Measurements from ENCODE around the gene RPS6KA5.
"Not testable (repeated sequence)": the region's sequence is repeated elsewhere in the genome, so short reads cannot be mapped to it uniquely, and the experiment has no call there.

Gene RPS6KA5

DNA sequence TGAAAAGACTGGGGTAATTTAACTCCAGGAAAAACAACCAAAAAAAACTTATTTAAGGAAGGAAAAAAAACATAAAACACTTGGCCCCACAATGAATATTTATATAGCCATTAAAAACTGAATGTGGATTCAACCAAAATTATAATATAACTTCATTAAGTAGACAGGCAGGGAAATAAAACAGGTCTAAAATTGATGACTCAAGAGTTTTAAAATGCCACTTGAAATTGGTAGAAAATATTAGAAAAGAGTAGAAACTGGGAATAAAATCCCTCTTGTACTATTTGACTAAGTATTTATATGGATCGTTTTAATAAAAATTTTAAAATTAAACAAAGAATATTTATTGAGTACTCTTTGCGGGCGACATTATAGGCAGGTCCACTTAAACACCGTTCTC is 28.8 kb downstream of the RPS6KA5 start:
- Mint-ChIP-seq H3K27me3 (ENCODE audit: low read depth) (no peaks in the 10 kb centered on the region), H3K27ac (no peak overlapping the region), H3K4me1 (no peaks in the 10 kb centered on the region), H3K4me3 (no peak overlapping the region), H3K9me3 (no peaks in the 10 kb centered on the region), H3K36me3 (ENCODE audit: low read depth) (no peaks in the 10 kb centered on the region)
- TF ChIP-seq, protein P1, sequence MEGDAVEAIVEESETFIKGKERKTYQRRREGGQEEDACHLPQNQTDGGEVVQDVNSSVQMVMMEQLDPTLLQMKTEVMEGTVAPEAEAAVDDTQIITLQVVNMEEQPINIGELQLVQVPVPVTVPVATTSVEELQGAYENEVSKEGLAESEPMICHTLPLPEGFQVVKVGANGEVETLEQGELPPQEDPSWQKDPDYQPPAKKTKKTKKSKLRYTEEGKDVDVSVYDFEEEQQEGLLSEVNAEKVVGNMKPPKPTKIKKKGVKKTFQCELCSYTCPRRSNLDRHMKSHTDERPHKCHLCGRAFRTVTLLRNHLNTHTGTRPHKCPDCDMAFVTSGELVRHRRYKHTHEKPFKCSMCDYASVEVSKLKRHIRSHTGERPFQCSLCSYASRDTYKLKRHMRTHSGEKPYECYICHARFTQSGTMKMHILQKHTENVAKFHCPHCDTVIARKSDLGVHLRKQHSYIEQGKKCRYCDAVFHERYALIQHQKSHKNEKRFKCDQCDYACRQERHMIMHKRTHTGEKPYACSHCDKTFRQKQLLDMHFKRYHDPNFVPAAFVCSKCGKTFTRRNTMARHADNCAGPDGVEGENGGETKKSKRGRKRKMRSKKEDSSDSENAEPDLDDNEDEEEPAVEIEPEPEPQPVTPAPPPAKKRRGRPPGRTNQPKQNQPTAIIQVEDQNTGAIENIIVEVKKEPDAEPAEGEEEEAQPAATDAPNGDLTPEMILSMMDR (IDR thresholded peaks at IDR 0.05; ENCODE audit: unreplicated experiment in 3 of 3), result no peak

DNA sequence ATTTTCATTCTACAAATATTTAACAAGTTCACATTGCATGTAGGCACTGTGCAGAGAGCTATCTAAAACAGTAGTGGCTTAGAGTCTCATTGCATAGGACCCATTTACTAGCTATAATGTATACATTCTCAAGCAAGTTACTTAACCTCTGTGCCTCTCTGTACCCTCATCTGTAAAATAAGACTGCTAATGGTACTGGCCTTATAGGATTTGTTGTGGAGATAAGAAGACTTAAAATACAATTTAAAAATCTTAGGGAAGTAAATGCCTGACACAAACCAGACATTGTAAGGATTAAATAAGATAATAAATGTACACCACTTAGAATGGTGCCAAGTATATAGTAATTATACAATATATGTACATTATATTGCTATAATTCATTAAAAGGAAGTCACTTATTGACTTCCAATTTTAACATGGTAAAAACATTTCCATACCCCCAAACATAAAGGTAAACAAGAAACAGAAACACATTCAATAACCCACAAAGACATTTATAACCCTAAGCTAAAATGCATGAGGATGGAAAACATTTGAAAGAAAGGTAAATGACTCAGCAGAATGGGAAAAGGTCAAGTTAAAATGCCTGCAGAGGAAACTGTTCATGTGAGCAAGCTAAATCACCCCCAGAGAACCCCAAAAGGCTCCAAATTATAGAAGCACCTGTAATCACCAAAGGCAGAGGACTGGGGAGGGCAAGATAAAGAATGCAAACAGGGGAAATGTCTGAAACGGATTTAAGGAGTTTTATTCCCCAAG is 30.8 kb downstream of the RPS6KA5 start:
- TF ChIP-seq, protein P1 (IDR thresholded peaks at IDR 0.05; ENCODE audit: unreplicated experiment in 3 of 3), result no peak
- no peak overlapping the region for H3K27ac Mint-ChIP-seq
- H3K27me3 Mint-ChIP-seq (ENCODE audit: low read depth), result no peaks in the 10 kb centered on the region
- no peaks in the 10 kb centered on the region for H3K4me1 Mint-ChIP-seq
- no peaks in the 10 kb centered on the region for H3K36me3 Mint-ChIP-seq (ENCODE audit: low read depth)
- no peak overlapping the region for H3K4me3 Mint-ChIP-seq
- H3K9me3 Mint-ChIP-seq, result no peaks in the 10 kb centered on the region

DNA sequence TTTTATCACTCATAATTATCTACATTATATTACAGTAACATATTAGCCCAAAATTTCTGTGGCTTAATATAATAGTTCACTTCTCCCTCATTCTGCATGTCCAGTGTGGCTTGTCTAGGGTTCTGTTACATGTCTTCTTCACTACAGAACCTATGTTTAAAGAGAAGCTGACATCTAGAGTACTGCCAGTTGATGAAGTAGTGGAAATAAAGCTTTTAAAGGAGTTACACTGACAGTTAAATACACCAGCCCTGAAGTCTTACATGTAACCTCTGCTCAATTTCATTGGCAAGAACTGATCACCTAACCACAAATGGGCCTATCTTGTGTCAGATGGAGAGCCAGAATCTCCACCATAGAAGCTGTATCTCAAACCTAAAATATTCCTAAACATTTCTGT is 32.9 kb downstream of the RPS6KA5 start:
- no peak overlapping the region for H3K4me3 Mint-ChIP-seq
- H3K4me1 Mint-ChIP-seq, result no peaks in the 10 kb centered on the region
- no peaks in the 10 kb centered on the region for H3K27me3 Mint-ChIP-seq (ENCODE audit: low read depth)
- H3K9me3 Mint-ChIP-seq, result no peaks in the 10 kb centered on the region
- H3K27ac Mint-ChIP-seq, result no peak overlapping the region
- no peaks in the 10 kb centered on the region for H3K36me3 Mint-ChIP-seq (ENCODE audit: low read depth)
- TF ChIP-seq, protein P1 (IDR thresholded peaks at IDR 0.05; ENCODE audit: unreplicated experiment in 3 of 3), result no peak

- not testable (repeated sequence) for H3K27me3 Mint-ChIP-seq (ENCODE audit: low read depth); H3K4me1 Mint-ChIP-seq
Measured at GRCh38 chr14:91022622-91023028, 37.8 kb downstream of the RPS6KA5 start.

GRCh38 chr14:91021991-91022621 is 38.3 kb downstream of the RPS6KA5 start:
- TF ChIP-seq, protein P1 (IDR thresholded peaks at IDR 0.05; ENCODE audit: unreplicated experiment in 3 of 3), result no peak
- H3K9me3 Mint-ChIP-seq, result no peaks in the 10 kb centered on the region

More at GRCh38 chr14:91022622-91023028, 37.8 kb downstream of the RPS6KA5 start:
- not testable (repeated sequence) for H3K9me3 Mint-ChIP-seq; H3K27ac Mint-ChIP-seq; H3K4me3 Mint-ChIP-seq; H3K36me3 Mint-ChIP-seq (ENCODE audit: low read depth)

DNA sequence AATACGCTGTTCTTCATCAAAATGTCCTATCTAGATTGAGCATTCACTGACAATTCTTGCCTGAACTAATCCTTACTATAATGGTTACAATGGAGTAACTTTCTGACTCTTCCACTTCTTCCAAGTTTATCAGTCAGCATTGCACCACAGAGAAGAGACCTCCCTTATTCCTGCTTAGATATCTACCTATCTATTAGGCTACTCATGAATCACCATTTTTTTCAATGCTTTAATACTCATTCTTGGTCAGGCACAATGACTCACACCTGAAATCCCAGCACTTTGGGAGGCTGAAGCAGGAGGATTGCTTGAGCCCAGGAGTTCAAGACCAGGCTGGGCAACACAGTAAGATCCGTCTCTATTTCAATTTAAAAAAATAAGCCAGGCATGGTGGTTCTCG is 39.3 kb downstream of the RPS6KA5 start:
- no peaks in the 10 kb centered on the region for H3K36me3 Mint-ChIP-seq (ENCODE audit: low read depth)
- H3K27me3 Mint-ChIP-seq (ENCODE audit: low read depth), result no peaks in the 10 kb centered on the region
- TF ChIP-seq, protein P1 (IDR thresholded peaks at IDR 0.05; ENCODE audit: unreplicated experiment in 3 of 3), result no peak
- no peaks in the 10 kb centered on the region for H3K4me1 Mint-ChIP-seq
- no peak overlapping the region for H3K27ac Mint-ChIP-seq
- no peak overlapping the region for H3K4me3 Mint-ChIP-seq
- H3K9me3 Mint-ChIP-seq, result no peaks in the 10 kb centered on the region

More at GRCh38 chr14:91021991-91022621, 38.3 kb downstream of the RPS6KA5 start:
- Mint-ChIP-seq H3K4me3 (no peak overlapping the region), H3K36me3 (ENCODE audit: low read depth) (no peaks in the 10 kb centered on the region), H3K4me1 (no peaks in the 10 kb centered on the region), H3K27ac (no peak overlapping the region), H3K27me3 (ENCODE audit: low read depth) (no peaks in the 10 kb centered on the region)

Measured in nephron (organoid).